ENCODE results near the gene CABP1.

DNA sequence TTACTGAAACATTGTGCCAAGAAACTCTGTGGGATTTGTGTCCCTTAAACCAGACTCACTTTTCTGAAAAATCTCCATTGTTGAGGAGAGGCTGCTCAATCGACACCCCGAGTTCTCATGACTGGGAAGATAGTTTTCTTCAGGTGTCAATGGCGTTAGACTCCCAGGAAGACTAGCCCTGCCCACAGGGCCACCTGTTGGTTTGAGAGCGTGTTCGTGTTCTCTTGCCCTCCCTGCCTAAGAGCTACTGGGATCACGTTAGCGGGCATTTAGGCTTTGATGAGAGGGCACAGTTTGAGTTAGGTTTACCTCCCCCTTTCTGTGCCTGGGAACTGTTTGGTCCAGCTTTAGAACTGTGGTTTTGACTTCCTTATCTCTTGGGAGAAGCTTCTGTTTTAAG lies 59.1 kb downstream of the CABP1 start:
- TF ChIP-seq, protein P1, sequence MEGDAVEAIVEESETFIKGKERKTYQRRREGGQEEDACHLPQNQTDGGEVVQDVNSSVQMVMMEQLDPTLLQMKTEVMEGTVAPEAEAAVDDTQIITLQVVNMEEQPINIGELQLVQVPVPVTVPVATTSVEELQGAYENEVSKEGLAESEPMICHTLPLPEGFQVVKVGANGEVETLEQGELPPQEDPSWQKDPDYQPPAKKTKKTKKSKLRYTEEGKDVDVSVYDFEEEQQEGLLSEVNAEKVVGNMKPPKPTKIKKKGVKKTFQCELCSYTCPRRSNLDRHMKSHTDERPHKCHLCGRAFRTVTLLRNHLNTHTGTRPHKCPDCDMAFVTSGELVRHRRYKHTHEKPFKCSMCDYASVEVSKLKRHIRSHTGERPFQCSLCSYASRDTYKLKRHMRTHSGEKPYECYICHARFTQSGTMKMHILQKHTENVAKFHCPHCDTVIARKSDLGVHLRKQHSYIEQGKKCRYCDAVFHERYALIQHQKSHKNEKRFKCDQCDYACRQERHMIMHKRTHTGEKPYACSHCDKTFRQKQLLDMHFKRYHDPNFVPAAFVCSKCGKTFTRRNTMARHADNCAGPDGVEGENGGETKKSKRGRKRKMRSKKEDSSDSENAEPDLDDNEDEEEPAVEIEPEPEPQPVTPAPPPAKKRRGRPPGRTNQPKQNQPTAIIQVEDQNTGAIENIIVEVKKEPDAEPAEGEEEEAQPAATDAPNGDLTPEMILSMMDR (IDR thresholded peaks at IDR 0.05), result no peak
- no peak for TF ChIP-seq POLR2A (IDR thresholded peaks at IDR 0.05)
- no peak for TF ChIP-seq EP300 (IDR thresholded peaks at IDR 0.05)
